Activated T-helper 1 cell treated with anti-CD3 and anti-CD28 coated beads, Interleukin-2, amount 50 U/mL, for 16 hours (primary cell): ENCODE measurements around the gene MAGEA2B.
"Not testable (repeated sequence)": the region's sequence is repeated elsewhere in the genome, so short reads cannot be mapped to it uniquely, and the experiment has no call there.

Source experiments
- DNase-seq, 2 donors: peaks; one replicate each; pipeline ENCODE4 v3.0.0-alpha.2; 2020; ENCODE audit warnings: low read depth in 1 of 2, low spot score in 1 of 2

MAGEA2B gene, protein sequence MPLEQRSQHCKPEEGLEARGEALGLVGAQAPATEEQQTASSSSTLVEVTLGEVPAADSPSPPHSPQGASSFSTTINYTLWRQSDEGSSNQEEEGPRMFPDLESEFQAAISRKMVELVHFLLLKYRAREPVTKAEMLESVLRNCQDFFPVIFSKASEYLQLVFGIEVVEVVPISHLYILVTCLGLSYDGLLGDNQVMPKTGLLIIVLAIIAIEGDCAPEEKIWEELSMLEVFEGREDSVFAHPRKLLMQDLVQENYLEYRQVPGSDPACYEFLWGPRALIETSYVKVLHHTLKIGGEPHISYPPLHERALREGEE

GRCh38 chrX:152713815-152714787 lies at the start of gene MAGEA2B:
Gene MAGEA2B, plus strand, starts transcription at chrX:152714628. Its CDS starts 2,479 bp downstream, at chrX:152717107.
- DNase-seq, result not testable (repeated sequence)

GRCh38 chrX:152674135-152674534 lies 40.3 kb upstream of the MAGEA2B start:
- no peak for DNase-seq

GRCh38 chrX:152674652-152675051 lies 39.8 kb upstream of the MAGEA2B start:
- DNase-seq, result not testable (repeated sequence)

GRCh38 chrX:152681012-152681411 lies 33.4 kb upstream of the MAGEA2B start:
- DNase-seq, result not testable (repeated sequence)

DNA sequence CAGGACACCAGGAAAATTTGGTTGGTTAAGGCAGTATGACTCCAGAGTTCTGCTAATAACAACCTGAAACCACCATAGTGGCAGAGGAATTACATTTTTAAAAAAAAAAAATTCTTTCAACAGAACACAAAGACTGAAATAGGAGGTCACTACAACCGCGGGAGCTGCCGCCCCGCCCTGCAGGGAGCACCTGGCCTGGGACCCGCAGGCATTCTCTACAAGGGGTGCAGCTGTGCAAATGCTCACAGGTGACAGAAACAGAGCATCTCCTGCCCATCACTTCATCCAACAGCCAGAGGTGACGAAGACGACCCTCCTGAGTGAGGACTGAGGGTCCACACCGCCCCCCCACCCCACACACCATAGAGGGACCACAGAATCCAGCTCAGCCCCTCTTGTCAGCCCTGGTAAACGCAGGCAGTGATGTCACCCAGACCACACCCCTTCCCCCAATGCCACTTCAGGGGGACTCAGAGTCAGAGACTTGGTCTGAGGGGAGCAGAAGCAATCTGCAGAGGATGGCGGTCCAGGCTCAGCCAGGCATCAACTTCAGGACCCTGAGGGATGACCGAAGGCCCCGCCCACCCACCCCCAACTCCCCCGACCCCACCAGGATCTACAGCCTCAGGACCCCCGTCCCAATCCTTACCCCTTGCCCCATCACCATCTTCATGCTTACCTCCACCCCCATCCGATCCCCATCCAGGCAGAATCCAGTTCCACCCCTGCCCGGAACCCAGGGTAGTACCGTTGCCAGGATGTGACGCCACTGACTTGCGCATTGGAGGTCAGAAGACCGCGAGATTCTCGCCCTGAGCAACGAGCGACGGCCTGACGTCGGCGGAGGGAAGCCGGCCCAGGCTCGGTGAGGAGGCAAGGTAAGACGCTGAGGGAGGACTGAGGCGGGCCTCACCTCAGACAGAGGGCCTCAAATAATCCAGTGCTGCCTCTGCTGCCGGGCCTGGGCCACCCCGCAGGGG lies 16.2 kb upstream of the MAGEA2B start, which contains the start of gene MAGEA3:
Gene MAGEA3, plus strand, starts transcription at position 843 of the 980 bp plus-strand sequence. CDS start 2,039 bp downstream, outside the sequence.
- DNase-seq, result not testable (repeated sequence)

- not testable (repeated sequence) for DNase-seq
These were observed 14.0 kb upstream of the MAGEA2B start for GRCh38 chrX:152700390-152700789.

- DNase-seq, result not testable (repeated sequence)
These were observed 7.9 kb upstream of the MAGEA2B start for GRCh38 chrX:152706500-152706899.

DNA sequence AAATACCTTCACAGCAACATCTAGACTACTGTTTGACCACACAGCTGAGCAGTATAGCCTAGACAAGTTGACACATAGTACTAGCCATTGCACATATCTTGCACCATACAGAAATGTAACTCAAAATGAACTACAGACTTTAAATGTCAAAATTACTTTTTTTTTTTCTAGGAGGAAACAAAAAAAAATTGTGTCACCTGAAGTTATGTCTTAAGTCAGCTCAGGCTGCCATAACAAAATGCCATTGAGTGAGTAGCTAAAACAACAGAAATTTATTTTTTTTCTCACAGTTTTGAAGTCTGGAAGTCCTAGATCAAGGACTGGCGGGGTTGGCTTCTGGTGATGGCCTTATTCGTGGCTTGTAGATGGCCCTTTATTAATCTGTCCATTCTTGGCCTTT lies 5.3 kb upstream of the MAGEA2B start, which contains the start of gene CSAG2:
Gene CSAG2, minus strand, starts transcription at position 101 of the 400 bp plus-strand sequence. CDS start 161 bp downstream, outside the sequence.
- DNase-seq, result not testable (repeated sequence)

GRCh38 chrX:152713195-152713594 lies 1.2 kb upstream of the MAGEA2B start:
- DNase-seq, result not testable (repeated sequence)

GRCh38 chrX:152725409-152725808 lies 11.0 kb downstream of the MAGEA2B start:
- no peak for DNase-seq

GRCh38 chrX:152733261-152733975 lies 19.0 kb downstream of the MAGEA2B start, which contains the start of the genes CSAG1 and MAGEA12:
Gene CSAG1, minus strand, starts transcription at chrX:152733721. Its CDS starts 1,261 bp downstream, at chrX:152732460.
Gene MAGEA12, plus strand, starts transcription at chrX:152733757. Its CDS starts 2,405 bp downstream, at chrX:152736162.
- DNase-seq, result no peak

DNA sequence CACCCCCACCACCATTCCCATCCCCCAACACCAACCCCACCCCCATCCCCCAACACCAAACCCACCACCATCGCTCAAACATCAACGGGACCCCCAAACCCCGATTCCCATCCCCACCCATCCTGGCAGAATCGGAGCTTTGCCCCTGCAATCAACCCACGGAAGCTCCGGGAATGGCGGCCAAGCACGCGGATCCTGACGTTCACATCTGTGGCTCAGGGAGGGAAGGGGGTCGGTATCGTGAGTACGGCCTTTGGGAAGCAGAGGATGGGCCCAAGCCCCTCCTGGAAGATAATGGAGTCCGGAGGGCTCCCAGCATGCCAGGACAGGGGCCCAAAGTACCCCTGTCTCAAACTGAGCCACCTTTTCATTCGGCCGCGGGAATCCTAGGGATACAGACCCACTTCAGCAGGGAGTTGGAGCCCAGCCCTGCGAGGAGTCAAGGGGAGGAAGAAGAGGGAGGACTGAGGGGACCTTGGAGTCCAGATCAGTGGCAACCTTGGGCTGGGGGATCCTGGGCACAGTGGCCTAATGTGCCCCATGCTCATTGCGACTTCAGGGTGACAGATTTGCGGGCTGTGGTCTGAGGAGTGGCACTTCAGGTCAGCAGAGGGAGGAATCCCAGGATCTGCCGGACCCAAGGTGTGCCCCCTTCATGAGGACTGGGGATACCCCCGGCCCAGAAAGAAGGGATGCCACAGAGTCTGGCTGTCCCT lies 19.9 kb downstream of the MAGEA2B start:
- not testable (repeated sequence) for DNase-seq

- DNase-seq, result no peak
These were observed 20.7 kb downstream of the MAGEA2B start for GRCh38 chrX:152735101-152735500.

DNA sequence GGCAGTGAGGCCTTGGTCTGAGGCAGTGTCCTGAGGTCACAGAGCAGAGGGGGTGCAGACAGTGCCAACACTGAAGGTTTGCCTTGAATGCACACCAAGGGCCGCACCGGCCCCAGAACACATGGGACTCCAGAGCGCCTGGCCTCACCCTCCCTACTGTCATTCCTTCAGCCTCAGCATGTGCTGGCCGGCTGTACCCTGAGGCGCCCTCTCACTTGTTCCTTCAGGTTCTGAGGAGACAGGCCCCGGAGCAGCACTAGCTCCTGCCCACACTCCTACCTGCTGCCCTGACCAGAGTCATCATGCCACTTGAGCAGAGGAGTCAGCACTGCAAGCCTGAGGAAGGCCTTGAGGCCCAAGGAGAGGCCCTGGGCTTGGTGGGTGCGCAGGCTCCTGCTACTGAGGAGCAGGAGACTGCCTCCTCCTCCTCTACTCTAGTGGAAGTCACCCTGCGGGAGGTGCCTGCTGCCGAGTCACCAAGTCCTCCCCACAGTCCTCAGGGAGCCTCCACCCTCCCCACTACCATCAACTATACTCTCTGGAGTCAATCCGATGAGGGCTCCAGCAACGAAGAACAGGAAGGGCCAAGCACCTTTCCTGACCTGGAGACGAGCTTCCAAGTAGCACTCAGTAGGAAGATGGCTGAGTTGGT lies 21.6 kb downstream of the MAGEA2B start:
- DNase-seq, result no peak

- not testable (repeated sequence) for DNase-seq
These were observed 22.1 kb downstream of the MAGEA2B start for GRCh38 chrX:152736528-152736927.

GRCh38 chrX:152738560-152738959 lies 24.1 kb downstream of the MAGEA2B start:
- DNase-seq, result no peak

GRCh38 chrX:152753686-152754650 lies 39.5 kb downstream of the MAGEA2B start, which contains the start of gene MAGEA2:
Gene MAGEA2, minus strand, starts transcription at chrX:152753842. Its CDS starts 2,479 bp downstream, at chrX:152751363.
- DNase-seq, result not testable (repeated sequence)
